GM23338 (cell line): ENCODE measurements around the gene TLCD5.

Experiments
- EZH2phosphoT487 ChIP-seq: fragments of 200-600 bp; sonication (generic); IDR thresholded peaks from one replicate; pipeline ENCODE4 v1.8.1; 2018; ENCODE audit warnings: antibody characterized with exemption; ENCODE audit not compliant: unreplicated experiment
- TF ChIP-seq, protein P1 (sequence below), 2 experiments: fragments of 200-600 bp in 1 of 2; sonication (generic) in 1 of 2; conservative IDR thresholded peaks; 2 replicates each; pipeline versions ENCODE4 v1.5.1 to v1.6.1; 2016 to 2017; ENCODE audit warnings: antibody characterized with exemption in 2 of 2, low read depth in 2 of 2, mild to moderate bottlenecking in 2 of 2, moderate library complexity in 1 of 2

DNA sequence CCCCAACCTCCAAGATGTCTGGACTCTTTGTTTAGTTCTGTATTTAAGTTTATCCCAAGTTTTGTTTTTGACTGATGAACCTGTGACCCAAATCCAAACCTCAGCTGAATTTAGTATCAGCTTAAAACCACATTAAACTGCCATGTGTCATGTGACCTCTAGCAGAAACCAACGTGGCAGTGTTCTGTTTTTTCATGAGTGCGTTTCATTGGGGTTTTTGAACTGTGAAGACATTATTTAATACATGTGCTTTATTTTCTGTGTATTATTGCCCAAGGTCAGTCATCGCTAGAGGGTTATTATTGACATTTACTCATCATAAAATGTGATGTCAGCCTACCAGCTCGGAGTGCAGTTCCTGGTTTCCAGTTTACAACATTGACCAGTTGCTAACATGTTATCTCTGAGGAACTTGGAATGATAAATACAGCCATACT is 1.8 kb downstream of the TLCD5 start:
- TF ChIP-seq, protein P1, sequence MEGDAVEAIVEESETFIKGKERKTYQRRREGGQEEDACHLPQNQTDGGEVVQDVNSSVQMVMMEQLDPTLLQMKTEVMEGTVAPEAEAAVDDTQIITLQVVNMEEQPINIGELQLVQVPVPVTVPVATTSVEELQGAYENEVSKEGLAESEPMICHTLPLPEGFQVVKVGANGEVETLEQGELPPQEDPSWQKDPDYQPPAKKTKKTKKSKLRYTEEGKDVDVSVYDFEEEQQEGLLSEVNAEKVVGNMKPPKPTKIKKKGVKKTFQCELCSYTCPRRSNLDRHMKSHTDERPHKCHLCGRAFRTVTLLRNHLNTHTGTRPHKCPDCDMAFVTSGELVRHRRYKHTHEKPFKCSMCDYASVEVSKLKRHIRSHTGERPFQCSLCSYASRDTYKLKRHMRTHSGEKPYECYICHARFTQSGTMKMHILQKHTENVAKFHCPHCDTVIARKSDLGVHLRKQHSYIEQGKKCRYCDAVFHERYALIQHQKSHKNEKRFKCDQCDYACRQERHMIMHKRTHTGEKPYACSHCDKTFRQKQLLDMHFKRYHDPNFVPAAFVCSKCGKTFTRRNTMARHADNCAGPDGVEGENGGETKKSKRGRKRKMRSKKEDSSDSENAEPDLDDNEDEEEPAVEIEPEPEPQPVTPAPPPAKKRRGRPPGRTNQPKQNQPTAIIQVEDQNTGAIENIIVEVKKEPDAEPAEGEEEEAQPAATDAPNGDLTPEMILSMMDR (conservative IDR thresholded peaks at IDR 0.05; ENCODE audit: low read depth in 2 of 2) = no peak
- no peak for TF ChIP-seq EZH2phosphoT487
